ENCODE measurements around the gene CRADD.
"Not testable (repeated sequence)": the region's sequence is repeated elsewhere in the genome, so short reads cannot be mapped to it uniquely, and the experiment has no call there.

CRADD gene

DNA sequence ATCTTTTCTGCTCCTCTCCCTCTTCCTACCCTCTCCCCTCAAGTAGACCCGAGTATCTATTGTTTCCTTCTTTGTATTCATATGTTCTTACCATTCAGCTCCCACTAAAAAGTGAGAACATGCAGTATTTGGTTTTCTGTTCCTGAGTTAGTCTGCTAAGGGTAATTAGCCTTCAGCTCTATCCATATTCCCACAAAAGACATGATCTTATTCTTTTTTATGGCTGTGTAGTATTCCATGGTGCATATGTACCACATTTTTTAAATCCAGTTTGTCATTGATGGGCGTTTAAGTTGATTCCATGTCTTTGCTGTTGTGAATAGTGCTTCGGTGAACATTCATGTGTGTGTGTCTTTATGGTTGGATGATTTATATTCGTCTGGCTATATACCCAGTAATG is 32.2 kb downstream of the CRADD start:
- Histone ChIP-seq H3K9ac (no peak overlapping the region), H3K4me1 (peaks cover 42% of the 10 kb centered on the region), H3K9me3 (ENCODE audit: control insufficient read depth, low read length) (no peaks in the 10 kb centered on the region), H3K36me3 (ENCODE audit: control insufficient read depth, insufficient read depth, low read length) (no peaks in the 10 kb centered on the region), H3K27ac (no peak overlapping the region), H3K79me2 (peaks cover 32% of the 10 kb centered on the region), H3K4me3 (ENCODE audit: low read depth, low read length) (no peak overlapping the region), H3K4me2 (ENCODE audit: low read length) (no peak overlapping the region), H3K27me3 (ENCODE audit: control insufficient read depth, insufficient read depth, low read length) (no peaks in the 10 kb centered on the region), H2AFZ (no peak overlapping the region)
- TF ChIP-seq, protein P1, sequence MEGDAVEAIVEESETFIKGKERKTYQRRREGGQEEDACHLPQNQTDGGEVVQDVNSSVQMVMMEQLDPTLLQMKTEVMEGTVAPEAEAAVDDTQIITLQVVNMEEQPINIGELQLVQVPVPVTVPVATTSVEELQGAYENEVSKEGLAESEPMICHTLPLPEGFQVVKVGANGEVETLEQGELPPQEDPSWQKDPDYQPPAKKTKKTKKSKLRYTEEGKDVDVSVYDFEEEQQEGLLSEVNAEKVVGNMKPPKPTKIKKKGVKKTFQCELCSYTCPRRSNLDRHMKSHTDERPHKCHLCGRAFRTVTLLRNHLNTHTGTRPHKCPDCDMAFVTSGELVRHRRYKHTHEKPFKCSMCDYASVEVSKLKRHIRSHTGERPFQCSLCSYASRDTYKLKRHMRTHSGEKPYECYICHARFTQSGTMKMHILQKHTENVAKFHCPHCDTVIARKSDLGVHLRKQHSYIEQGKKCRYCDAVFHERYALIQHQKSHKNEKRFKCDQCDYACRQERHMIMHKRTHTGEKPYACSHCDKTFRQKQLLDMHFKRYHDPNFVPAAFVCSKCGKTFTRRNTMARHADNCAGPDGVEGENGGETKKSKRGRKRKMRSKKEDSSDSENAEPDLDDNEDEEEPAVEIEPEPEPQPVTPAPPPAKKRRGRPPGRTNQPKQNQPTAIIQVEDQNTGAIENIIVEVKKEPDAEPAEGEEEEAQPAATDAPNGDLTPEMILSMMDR (IDR thresholded peaks at IDR 0.05): no peak

DNA sequence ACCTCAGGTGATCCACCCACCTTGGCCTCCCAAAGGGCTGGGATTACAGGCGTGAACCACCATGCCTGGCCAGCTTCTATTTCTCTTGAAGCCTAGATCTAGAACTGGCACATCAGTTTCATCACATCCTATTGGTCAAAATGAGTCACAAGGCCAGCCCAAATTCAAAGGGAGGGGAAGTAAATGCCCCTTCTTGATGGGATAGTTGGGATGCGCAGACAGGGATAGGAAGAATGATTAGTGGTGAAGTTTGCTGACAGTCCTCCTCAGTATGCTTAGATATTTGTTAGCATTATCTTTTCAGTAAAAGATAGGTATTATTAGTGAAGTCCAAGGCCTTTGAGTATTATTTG is 33.4 kb downstream of the CRADD start:
- peaks cover 36% of the 10 kb centered on the region for H3K4me1 ChIP-seq
- H3K27ac ChIP-seq: no peak overlapping the region
- peaks cover 26% of the 10 kb centered on the region for H3K79me2 ChIP-seq
- no peaks in the 10 kb centered on the region for H3K9me3 ChIP-seq (ENCODE audit: control insufficient read depth, low read length)
- H3K9ac ChIP-seq: no peak overlapping the region
- H3K4me3 ChIP-seq (ENCODE audit: low read depth, low read length): no peak overlapping the region
- H3K4me2 ChIP-seq (ENCODE audit: low read length): no peak overlapping the region
- H3K27me3 ChIP-seq (ENCODE audit: control insufficient read depth, insufficient read depth, low read length): no peaks in the 10 kb centered on the region
- no peak overlapping the region for H2AFZ ChIP-seq
- TF ChIP-seq, protein P1 (IDR thresholded peaks at IDR 0.05): no peak
- no peaks in the 10 kb centered on the region for H3K36me3 ChIP-seq (ENCODE audit: control insufficient read depth, insufficient read depth, low read length)

DNA sequence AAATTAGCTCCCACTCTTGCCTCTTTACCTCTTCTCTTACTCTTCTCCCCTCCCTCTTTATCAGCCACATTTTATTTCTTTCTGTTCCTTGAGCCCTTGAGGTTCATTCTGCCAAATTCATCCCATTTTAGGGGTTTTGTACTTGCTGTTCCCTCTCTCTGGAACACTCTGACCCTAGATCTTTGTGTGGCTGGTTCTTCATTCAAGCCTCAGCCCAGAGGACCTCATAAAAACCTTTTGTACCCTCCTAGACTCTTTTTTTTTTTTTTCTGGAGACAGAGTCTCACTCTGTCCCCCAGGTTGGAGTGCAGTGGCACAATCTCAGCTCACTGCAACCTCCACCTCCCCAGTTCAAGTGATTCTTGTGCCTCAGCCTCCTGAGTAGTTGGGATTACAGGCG is 34.3 kb downstream of the CRADD start:
- not testable (repeated sequence) for H3K36me3 ChIP-seq (ENCODE audit: control insufficient read depth, insufficient read depth, low read length); H3K9me3 ChIP-seq (ENCODE audit: control insufficient read depth, low read length); H3K9ac ChIP-seq; H3K4me3 ChIP-seq (ENCODE audit: low read depth, low read length); H3K27me3 ChIP-seq (ENCODE audit: control insufficient read depth, insufficient read depth, low read length); H3K4me2 ChIP-seq (ENCODE audit: low read length)
- Histone ChIP-seq H3K27ac (peak overlapping the region; percentile 86), H3K79me2 (peaks cover 34% of the 10 kb centered on the region), H2AFZ (peak overlapping the region; percentile 68), H3K4me1 (peaks cover 30% of the 10 kb centered on the region)

DNA sequence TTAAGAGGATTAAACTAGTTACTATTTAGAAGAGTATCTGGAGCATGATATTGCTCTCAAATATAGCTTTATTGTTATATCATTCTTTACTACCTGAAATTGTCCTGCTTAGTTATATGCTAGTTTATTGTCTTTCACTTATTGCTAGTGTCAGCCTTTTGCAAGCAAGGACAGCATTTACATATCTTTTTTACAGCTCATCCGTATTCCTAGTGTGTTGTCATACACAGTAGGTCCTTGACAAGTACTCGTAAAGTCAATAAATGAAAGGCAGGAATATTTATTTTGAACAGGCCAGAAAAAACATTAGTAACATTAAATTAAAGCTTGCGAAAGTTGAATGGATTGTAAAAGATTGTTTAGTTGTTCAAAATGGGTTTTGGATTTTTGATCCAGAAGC is 35.0 kb downstream of the CRADD start:
- Histone ChIP-seq H3K27ac (peak overlapping the region; percentile 86), H3K27me3 (ENCODE audit: control insufficient read depth, insufficient read depth, low read length) (no peaks in the 10 kb centered on the region), H3K4me1 (peaks cover 32% of the 10 kb centered on the region), H2AFZ (peak overlapping the region; percentile 68), H3K36me3 (ENCODE audit: control insufficient read depth, insufficient read depth, low read length) (no peaks in the 10 kb centered on the region), H3K9me3 (ENCODE audit: control insufficient read depth, low read length) (no peaks in the 10 kb centered on the region), H3K9ac (no peak overlapping the region), H3K4me2 (ENCODE audit: low read length) (no peak overlapping the region), H3K4me3 (ENCODE audit: low read depth, low read length) (no peak overlapping the region), H3K79me2 (peaks cover 38% of the 10 kb centered on the region)
- TF ChIP-seq, protein P1 (IDR thresholded peaks at IDR 0.05): no peak

DNA sequence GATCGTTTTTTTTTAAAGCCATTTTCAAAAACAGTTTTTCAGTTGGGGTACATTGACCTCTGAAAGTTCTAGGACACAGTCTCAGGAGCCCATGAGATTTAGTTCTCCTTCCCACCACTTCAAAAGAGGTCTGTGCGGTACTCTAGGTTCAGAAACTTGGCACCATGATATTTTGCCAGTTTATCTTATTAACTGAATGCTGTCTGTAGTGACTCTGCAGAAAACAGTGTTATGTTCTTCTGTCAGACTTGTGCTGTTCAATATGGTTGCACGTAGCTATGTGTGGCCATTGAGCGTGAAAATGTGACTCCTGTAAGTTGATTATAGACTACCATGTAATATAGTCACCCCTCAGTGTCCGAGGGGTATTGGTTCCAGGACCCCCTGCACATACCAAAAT is 35.9 kb downstream of the CRADD start:
- Histone ChIP-seq H3K9me3 (ENCODE audit: control insufficient read depth, low read length) (no peaks in the 10 kb centered on the region), H3K4me1 (peaks cover 32% of the 10 kb centered on the region), H3K9ac (no peak overlapping the region), H3K36me3 (ENCODE audit: control insufficient read depth, insufficient read depth, low read length) (no peaks in the 10 kb centered on the region), H3K79me2 (peaks cover 47% of the 10 kb centered on the region), H3K27me3 (ENCODE audit: control insufficient read depth, insufficient read depth, low read length) (no peaks in the 10 kb centered on the region), H3K4me2 (ENCODE audit: low read length) (no peak overlapping the region), H3K27ac (peak overlapping the region; percentile 86), H2AFZ (peak overlapping the region; percentile 53), H3K4me3 (ENCODE audit: low read depth, low read length) (no peak overlapping the region)
- TF ChIP-seq, protein P1 (IDR thresholded peaks at IDR 0.05): no peak

All from parathyroid adenoma (tissue), 2 donors.